ENCODE results near the gene TLCD3B.

GRCh38 chr16:30053376-30054015, 22.4 kb upstream of the TLCD3B start:
- TF ChIP-seq CTCF (conservative IDR thresholded peaks at IDR 0.05) (no peak), ZFX (IDR thresholded peaks at IDR 0.05) (no peak)
